ENCODE results near the gene ASB6.
"Not testable (repeated sequence)": the region's sequence is repeated elsewhere in the genome, so short reads cannot be mapped to it uniquely, and the experiment has no call there.

The ASB6 gene

DNA sequence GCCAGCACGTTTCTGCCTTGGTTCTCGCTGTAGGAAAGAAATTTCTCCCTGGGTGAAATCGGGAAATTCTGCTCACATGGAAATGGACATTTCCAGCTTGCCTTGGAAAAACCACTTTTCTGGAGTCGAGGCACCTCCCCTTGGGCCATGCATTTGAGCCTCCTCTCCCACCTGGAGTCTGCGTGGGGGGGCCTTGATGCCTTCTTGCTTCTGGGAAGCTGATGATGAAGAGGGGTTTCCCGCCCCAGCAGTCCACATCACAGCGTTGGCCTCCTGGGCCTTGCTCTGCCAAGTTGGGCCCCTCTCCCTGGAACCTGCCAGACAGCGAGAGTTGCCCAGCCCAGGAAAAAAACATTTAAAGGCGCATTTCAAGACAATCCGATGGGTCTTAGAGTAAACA is 1.8 kb upstream of the ASB6 start:
- DNase-seq (ENCODE audit: low read depth in 2 of 2) = no peak

DNA sequence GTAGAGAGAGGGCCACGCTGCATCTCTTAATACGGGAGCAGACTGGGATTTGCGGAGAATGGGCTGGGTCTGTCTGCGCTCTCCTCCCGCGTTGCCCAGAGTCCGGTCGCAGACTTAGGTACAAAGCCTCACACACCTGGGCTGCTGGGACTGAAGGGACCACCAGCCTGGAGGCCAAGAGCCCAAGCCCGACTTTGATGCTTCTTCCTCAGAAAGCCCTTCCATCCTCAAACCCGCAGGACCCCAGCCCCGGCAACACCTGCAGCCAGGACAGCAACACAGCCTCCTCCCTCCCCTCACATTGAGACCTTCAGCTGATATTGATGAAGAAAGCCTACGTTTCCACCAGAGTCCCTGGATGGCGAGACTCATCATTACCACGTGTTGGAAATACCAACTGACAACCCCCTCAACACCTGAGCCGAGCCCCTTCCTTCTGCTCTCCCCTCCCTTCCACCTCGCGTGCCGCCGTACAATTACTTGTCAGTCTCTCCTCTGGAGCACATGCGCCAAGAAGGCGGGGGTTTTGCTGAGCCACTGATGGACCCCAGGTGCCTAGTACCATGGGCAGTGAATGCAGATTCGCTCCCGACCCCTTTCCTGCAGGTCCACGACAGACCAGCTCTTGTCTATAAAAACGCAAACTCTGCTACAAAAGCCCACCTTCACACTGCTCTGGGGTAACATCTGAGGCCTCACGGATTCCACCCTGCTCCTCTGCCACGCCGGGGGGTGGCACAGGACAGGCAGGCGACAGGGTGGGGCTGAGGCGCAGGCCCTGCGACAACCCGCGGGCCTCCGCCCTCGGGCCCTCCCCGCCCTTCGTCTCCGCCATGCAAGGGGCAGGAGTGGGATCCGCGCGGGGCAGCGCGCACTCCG is 841 bp downstream of the ASB6 start:
- no peak for DNase-seq (ENCODE audit: low read depth in 2 of 2)

DNA sequence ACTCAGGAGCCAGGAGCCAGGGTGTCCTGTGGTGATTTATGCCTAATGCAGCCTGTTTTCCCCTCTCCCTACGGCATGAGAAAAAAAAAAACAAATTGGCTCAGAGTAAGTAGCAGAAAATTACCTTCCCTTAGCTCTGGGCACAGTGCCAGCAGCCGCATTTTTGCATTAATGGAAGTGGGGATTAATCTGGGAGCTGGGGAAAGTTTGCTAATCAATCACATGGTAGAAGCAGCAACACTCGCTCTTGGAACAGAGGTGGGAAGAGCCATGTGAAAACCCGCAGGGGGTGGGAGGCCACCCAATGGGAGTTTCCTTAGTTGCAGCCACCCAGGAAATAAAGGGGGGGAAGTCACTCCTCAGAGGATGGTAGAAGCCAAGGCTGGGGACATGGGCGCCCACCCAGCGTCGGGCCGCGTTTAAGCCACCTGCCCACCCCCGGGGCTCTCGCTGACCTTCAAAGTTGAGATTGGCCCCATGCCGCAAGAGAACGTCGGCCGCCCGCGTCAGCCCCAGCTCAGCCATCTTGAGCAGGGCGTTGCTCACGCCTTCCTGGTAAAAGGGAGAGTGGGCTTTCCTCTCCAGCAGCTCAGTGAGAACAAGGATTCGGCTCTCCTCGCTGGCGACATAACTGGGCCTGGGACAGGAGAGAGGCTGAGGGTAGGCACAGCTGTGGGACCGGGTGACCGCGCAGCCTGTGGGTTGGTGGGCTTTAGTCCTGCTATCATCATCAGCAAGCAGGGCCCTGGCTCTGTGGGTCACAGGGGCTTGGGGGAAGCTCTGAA is 1.7 kb downstream of the ASB6 start:
- peak in 1 of 2 experiments; percentile 49 for DNase-seq (ENCODE audit: low read depth in 2 of 2)

DNA sequence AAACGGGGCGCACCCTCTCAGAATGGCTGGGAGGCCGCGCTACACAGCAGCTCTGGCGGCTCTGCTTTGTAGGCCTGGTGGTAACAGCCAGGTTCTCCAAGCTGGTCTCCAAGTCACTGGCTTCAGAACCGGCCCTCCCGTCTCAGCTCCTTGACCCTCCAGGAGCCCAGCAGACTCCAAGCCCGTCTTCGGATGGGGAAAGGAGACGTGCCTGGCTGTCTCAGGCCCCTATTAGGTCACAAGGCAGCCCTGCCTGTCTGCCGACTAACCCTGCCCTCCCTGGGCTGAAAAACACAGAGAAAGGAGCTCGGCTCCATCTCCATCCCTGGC is 2.2 kb downstream of the ASB6 start:
- DNase-seq (ENCODE audit: low read depth in 2 of 2) = no peak

DNA sequence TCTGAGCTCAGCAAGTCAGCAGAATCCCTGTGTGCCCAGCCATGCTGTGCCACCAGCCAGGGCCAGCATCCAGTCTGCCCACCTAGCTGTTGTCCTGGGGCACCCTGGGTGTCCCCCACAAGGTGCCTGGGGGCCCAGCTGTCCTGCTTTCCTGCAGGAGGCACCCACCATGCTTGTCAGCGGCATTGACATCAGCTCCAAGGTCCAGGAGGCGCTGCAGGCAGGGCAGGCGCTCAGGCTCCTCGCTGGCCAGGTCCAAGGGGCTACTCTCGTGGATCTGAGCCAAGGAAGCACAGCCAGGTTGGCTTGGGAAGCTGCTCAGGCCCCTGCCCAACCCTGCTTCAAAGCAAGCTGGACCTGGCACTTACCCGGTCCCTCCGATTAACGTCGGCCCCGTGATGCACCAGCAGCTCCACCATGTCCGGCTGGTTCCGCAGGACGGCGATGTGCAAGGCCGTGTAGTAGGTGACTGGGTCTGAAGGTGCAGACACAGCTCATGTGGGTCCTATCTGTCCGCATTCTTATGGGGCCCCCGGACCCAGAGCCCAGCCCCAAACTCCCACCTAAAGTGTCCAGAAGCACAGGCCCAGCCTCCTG is 2.8 kb downstream of the ASB6 start:
- no peak for DNase-seq (ENCODE audit: low read depth in 2 of 2)

DNA sequence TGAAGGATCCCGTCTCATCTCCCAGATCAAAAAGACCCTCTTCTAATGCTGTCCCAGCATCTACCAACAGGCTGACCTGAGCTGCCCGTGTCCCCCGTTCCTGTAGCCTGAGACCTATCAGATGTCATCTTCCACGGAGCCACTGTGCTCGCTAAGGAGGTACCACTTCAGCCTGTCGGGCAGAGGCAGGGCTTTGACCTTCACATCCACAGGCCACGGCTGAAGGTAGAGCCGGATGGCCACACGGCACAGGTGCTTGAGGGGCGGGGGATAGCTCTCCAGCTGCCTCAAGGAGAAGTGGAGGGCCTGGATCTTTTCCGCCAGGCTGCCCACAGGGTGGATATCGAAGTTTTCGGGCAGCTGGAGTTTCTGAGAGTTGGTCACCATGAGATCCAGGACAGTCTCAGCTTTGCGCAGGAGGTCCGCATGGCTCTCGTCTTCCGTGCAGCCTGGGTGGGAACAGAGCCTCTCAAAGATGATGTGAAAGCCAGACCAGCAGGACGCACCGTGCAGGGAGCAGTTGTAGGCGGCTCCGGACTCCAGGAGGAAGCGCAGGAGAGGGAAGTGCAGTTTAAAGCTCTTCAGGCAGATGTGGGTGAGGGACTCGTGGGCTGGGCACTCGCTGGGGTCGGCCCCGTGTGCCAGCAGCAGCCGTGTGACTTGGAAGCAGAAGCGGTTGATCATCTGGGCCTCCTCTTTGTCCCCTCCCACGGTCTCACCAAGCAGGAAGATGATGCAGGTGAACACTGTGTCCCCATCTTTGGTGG is 4.1 kb downstream of the ASB6 start:
- DNase-seq (ENCODE audit: low read depth in 2 of 2) = no peak

DNA sequence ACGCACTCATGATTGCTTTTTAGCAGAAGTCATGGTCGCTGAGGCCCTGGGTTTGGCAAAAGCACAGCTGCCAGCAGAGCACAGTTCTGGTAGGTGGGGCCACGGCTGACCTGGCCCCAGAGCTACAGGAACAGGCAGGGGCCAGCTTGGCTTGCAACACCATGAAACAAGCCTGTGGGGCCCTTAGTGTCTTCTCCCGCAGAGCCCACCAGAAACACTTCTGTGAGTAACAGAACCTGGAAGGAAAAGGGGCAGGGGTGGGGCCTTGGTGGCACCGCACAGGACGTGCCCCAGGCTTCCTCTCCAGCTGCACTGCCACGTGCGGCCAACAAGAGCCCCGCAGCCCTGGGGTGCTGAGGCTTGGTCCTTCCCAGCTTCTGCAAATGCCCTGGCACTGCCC is 4.8 kb downstream of the ASB6 start:
- no peak for DNase-seq (ENCODE audit: low read depth in 2 of 2)

DNA sequence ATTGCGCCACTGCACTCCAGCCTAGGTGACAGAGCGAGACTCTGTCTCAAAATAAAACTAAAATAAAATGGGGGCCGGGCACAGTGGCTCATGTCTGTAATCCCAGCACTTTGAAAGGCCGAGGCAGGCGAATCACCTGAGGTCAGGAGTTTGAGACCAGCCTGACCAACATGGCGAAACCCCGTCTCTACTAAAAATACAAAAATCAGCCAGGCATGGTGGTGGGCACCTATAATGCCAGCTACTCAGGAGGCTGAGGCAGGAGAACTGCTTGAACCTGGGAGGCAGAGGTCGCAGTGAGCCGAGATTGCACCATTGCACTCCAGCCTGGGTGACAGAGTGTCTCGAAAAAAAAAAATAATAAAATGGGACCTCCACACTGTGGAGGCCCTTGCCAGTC is 5.6 kb downstream of the ASB6 start:
- DNase-seq (ENCODE audit: low read depth in 2 of 2) = not testable (repeated sequence)

DNA sequence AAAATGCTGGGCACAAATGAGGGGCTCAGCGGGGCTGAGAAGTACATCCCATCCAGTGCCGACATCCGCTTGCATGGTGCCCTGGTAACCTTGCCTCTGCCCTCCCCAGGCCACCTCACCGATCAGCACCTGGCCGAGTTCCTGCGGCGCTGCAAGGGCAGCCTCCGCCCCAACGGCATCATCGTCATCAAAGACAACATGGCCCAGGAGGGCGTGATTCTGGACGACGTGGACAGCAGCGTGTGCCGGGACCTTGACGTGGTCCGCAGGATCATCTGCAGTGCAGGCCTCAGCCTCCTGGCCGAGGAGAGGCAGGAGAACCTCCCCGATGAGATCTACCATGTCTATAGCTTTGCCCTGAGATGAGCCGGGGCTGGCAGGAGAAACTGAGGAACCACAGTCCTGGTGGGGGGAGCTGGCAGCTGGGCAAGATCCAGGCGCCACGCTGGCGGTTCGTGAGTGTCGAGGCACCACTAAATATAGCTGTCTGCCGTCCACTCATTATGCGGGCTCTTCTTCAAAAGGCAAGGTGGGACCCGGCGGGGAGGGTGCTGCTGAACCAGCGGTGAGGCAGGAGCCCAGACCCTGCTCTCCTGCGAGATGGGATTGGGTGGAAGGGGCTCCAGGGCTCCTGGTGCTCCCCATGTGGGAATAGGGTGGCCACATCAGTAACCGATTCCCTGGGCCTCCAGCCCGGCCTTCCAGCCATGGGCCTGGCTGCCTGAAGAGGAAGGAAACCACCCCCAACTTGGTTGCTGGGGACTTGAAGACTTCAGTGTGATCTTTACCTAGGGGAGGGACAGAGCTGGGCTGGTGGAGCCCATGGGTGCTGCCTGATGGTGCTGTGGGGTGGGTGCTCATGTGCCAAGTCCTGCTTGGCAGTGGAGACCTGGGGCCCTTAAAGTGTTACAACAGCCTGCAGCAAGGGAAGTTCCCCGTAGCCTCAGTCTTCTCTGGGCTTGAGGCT is 6.6 kb downstream of the ASB6 start:
- DNase-seq (ENCODE audit: low read depth in 2 of 2) = no peak

DNA sequence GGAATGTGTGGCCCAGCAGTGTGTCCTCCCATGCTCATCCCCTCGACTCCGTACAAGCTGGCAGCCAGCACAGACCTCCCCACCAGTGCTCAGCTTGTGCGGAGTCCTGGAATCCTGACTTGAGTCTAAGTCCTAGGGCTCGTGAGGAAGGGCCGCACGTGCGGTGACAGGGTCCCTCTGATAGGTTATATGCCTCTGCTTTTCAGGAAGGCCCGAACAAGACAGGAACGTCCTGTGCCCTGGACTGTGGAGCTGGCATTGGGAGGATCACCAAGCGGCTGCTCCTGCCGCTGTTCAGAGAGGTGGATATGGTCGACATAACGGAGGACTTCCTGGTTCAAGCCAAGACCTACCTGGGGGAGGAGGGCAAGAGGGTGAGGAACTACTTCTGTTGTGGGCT is 8.1 kb downstream of the ASB6 start:
- DNase-seq (ENCODE audit: low read depth in 2 of 2) = no peak

DNA sequence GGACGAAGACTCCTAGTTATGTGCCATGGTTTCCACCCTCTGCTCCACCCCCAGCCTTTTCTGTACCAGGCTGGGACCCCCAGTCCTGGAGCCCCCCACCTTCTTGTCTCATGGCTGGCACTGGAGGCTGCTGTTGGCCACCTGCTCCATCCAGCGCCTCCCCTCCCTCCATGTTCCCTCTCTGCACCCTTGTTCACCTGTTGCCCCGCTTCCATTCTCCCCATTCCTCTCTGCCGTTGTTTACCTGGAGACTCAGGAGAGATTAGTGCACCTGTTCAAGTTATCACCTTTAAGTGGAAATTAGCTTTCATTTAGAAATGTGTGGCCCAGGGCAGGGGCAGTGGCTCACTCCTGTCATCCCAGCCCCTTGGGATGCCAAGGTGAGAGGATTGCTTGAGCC is 8.7 kb downstream of the ASB6 start:
- DNase-seq (ENCODE audit: low read depth in 2 of 2) = no peak

DNA sequence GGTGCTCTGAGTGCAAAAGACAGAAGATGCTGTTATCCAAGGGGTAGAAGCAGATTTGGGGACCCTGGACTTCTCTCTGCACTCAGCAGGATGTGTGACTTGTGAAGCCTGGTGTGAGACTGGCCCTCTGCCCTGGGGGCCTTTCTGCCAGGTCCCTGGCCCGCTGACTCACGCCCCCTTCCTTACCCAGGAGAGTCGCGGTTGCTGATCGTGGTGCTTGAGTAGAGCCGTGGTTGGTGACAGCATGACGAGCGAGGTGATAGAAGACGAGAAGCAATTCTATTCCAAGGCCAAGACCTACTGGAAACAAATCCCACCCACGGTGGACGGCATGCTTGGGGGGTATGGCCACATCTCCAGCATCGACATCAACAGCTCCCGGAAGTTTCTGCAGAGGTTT is 9.5 kb downstream of the ASB6 start:
- DNase-seq (ENCODE audit: low read depth in 2 of 2) = no peak

DNA sequence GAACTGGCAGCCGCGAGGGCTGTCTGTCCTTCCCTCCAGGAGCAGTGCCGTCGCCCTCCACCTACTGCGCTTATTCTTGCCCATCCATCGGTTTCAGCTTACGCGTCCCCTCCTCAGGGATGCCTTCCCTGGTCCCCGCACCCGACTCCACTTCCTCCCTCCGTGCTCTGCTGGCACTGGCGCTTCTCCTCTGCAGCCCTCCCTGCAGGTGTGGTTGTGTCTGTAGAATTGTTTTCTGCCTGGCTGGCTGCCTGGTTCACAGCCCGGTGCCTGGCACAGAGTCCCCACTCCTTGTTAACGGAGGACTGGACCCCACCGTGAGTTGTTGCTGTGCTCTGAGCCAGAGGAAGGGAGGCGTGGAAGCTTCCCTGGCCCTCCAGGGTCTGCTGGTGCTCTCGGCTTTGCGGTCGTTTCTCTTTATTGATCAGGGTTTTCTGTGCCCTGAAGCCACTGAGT is 10.2 kb downstream of the ASB6 start:
- no peak for DNase-seq (ENCODE audit: low read depth in 2 of 2)

DNA sequence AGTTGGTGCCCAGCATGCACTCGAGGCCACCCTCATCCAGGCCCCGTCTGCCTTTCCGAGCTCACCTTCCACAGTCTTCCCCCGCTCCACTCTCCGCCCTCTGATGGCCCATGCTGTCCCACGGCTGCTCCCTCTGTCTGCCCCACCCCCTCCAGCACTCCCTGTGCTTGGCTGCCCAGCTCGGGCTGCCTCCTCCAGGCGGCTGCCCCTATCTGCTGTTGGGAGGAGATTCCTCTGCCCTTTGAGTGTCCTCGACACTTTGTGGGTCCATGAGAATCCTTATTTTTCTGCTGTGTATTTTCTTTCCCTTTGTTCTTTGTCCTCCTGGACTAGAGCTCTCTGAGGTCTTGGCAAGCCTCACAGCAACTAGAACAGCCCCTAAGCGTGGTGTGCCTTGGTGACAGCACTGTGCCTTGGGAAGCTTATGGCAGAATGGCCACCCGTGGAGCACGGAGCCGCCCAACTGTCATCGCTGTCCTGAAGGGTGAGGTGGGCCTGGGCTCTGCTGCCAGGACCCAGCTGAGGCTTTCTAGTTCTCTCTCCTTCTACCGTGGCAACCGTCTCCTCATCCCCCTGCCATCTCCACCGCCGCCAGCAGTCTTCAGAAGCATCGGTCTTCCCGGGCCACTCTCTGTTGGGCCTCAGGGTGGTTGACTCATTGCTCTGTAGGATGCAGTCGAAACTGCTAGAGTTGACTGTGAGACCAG is 10.8 kb downstream of the ASB6 start:
- DNase-seq (ENCODE audit: low read depth in 2 of 2) = no peak

DNA sequence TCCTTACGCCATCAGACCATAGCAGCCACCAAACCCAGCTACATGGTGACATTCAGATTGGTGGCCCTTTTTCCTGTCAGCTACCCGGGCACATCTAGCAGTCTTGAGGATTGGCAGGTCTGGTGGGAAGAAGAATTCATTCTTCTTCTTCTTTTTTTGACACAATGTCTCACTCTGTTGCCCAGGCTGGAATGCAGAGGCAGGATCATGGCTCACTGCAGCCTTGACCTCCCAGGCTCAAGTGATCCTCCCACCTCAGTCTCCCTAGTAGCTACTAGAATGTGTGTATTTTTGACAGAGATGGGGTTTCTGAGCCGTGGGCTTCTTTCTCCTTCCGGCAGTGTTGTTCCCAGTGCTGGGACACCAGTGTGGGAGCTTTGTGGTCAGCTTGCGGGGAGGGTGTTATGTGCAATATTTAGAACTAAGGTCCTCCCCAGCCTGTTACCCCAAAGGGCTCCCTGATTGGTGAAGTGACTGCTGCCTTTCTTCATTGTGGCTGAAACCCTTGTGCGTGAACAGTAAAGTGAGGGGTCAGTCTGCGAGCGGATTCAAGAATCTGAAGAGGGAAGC is 12.6 kb downstream of the ASB6 start:
- DNase-seq (ENCODE audit: low read depth in 2 of 2) = no peak

DNA sequence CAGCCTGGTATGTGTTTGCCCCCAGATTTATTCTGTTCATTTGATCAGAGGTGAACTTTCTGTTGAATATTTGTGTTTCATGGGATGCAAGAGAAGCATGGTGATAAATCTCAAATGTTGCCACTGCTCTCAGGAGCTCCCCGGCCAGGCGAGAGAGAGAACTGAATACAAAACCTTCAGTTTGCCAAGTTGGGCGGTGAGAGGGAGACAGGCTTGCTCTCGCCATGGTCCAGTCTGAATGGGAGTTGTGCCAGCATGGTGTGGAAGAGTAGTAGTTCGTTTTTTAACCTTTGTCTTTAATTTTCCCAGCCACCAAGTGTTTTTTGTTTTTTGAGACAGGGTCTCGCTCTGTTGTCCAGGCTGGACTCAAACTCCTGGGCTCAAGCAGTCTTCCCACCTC is 13.2 kb downstream of the ASB6 start:
- DNase-seq (ENCODE audit: low read depth in 2 of 2) = no peak

DNA sequence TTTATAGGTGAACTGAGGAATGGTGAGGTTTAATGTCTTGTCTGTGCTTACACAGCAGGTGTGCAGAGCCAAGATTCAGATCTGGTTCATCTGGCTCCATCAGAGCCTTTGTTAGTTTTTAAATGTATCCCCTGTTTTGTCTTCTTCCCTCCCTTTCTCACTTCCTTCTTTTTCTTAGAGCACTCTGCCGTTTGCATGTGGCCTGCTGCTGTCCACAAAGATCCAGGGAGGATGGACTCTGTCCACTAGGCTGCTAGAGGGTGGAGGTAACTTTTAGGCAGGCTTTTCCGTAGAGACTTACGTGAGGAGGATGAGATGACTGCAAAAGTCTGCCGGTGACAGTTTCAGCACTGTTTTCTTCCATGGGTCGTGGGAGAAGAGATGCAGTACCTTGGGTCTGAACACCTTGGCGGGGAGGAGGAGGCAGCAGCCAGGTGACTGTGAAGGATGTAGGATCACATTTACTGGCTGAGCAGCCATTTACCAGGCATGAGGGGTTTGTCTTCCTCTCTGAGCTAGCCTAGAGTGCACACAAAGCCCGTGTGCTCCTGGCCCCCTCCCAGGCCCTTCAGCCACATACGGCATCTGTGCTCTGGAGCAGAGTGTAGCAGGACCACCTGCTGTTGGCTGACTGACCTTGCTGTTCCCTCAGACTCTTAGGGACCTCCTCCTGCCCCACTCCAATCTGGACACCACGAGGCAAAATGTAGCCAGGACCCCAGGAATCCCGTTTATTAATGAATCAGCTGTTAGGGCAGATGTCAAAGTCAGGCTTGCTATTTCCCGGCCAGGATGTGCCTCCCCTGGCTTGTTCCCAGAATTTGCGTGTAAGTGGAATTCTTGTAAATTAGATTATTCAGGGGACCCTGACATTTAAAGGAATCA is 14.2 kb downstream of the ASB6 start:
- DNase-seq (ENCODE audit: low read depth in 2 of 2) = no peak

DNA sequence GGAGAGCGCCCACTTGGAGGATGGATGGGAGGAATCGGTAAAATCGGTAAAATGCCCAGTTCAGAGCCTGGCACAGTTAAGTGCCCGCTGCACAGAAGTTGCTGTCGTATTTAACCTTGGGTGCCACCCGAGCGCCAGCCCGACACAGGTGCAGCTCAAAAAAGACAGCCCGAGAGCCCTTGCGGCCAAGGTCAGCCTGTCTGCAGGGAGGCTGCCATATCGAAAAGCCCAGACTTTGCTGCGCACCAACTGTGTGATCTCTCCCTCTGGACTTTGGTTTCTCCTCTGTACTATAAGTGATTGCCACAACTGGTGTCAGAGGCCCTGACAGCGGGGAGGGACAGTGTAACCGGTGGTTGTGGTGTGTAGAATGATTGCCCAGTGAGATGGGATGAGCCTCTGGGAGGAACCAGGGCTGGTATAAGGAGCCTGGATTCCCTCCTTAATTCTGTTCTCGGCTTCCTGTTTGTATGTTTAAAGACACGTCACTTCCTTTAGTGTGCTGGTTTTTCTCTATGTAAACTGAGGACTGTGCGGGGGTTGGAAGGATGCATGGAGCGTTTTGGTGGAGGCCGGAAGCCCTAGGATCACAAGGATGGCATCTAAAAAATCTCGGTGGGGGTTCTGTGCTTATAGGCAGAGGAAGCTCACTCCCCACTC is 15.2 kb downstream of the ASB6 start:
- peak; percentile 60 to 65 for DNase-seq (ENCODE audit: low read depth in 2 of 2)
